Measurements from ENCODE around the gene JPT1.

DNA sequence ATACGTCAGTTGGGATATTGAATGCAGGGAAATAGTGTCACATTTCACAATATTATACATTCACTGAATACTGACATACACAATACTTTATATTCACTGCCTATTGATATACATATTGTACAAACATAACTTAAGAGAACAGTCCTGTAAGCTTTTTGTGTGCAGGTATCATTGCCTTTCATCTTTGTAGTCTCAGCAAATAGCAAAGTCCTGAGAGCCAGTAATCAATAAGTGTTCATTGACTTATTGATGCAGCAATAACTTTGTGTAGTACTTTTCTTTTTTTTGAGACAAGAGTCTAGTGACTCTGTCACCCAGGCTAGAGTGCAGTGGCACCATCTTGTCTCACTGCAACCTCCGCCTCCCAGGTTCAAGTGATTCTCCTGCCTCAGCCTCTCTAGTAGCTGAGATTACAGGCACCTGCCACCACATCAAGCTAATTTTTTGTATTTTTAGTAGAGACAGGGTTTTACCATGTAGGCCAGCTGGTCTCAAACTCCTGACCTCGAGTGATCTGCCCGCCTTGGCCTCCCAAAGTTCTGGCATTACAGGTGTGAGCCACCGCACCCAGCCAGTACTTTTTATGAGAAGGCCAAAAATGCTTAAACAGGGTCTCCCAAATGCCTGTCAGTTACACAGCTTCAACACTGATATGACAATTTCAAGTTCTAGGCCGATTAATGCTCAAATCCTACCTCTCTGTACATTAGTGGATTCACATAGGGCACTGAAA, 45.7 kb upstream of the JPT1 start:
- no peak for TF ChIP-seq CTCF (IDR thresholded peaks at IDR 0.05; ENCODE audit: insufficient read depth, low read depth, low read length)
- no peak for TF ChIP-seq EZH2 (IDR thresholded peaks at IDR 0.05; ENCODE audit: insufficient read depth, low read length)
